ENCODE data around the gene POLN.
"Not testable (repeated sequence)": the region's sequence is repeated elsewhere in the genome, so short reads cannot be mapped to it uniquely, and the experiment has no call there.

POLN gene

GRCh38 chr4:2276581-2277325 is 34.8 kb upstream of the POLN start:
- no peaks in the 10 kb centered on the region for H3K36me3 ChIP-seq (ENCODE audit: insufficient read depth, low read length)
- no peak for TF ChIP-seq EZH2phosphoT487 (IDR thresholded peaks at IDR 0.05; ENCODE audit: borderline replicate concordance)
- TF ChIP-seq, protein P1, sequence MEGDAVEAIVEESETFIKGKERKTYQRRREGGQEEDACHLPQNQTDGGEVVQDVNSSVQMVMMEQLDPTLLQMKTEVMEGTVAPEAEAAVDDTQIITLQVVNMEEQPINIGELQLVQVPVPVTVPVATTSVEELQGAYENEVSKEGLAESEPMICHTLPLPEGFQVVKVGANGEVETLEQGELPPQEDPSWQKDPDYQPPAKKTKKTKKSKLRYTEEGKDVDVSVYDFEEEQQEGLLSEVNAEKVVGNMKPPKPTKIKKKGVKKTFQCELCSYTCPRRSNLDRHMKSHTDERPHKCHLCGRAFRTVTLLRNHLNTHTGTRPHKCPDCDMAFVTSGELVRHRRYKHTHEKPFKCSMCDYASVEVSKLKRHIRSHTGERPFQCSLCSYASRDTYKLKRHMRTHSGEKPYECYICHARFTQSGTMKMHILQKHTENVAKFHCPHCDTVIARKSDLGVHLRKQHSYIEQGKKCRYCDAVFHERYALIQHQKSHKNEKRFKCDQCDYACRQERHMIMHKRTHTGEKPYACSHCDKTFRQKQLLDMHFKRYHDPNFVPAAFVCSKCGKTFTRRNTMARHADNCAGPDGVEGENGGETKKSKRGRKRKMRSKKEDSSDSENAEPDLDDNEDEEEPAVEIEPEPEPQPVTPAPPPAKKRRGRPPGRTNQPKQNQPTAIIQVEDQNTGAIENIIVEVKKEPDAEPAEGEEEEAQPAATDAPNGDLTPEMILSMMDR (conservative IDR thresholded peaks at IDR 0.05; ENCODE audit: low read length), result no peak
- H3F3A ChIP-seq (ENCODE audit: low read depth), result peaks cover 4% of the 10 kb centered on the region
- H3K4me3 ChIP-seq (ENCODE audit: low read length, poor library complexity, severe bottlenecking), result no peak overlapping the region
- H3K9ac ChIP-seq (ENCODE audit: low read depth, low read length, poor library complexity, severe bottlenecking), result no peak overlapping the region
- H3K9me3 ChIP-seq (ENCODE audit: insufficient read depth, low read depth, low read length), result no peaks in the 10 kb centered on the region
- no peak overlapping the region for H2AFZ ChIP-seq (ENCODE audit: low read length)
- no peaks in the 10 kb centered on the region for H3K9me2 ChIP-seq (replicated peaks; ENCODE audit: low read depth, low read length)
- no peaks in the 10 kb centered on the region for H3K79me2 ChIP-seq (ENCODE audit: insufficient read depth, low read length)
- H3K4me1 ChIP-seq (ENCODE audit: insufficient read depth, low read length, poor library complexity, severe bottlenecking), result peaks cover 30% of the 10 kb centered on the region
- no peaks in the 10 kb centered on the region for H3K27me3 ChIP-seq (ENCODE audit: insufficient read depth, low read length, poor library complexity, severe bottlenecking)
- no peak overlapping the region for H3K4me2 ChIP-seq (ENCODE audit: low read depth, low read length, poor library complexity, severe bottlenecking)
- H4K20me1 ChIP-seq (ENCODE audit: insufficient read depth, low read length, poor library complexity, severe bottlenecking), result no peaks in the 10 kb centered on the region

DNA sequence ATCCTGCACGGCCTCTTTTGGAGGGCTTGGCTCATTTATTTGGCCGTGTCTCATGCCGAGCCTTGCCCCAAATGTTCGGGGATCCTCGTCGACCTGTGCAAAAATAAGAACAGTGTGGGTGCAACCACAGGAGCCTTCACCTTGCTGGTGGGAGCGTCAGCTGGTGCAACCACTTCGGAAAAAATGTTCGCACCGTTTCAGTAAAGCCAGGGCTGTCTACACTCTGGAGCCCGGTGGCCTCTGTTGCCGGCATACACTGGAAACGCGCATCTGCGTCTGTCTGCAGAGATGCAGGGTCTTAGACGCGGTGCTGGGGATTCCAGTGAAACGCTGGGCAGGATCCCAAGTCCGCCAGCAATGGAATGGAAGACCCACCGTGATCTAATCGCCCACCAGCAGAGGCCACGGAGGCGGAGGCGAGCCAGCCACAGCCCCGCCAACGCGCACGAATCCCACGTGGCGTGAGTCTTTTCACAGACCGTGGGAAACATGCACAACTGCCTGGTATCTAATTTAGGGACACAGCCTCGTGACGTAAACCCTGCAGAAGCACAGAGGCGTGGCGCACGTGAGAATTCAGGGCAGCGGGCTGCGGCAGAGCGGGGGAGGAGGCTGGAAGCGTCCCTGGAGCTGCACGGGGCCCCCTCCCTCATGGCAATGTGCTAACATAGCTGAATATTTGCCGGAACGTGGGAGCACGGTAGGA is 33.8 kb upstream of the POLN start:
- H2AFZ ChIP-seq (ENCODE audit: low read length), result no peak overlapping the region
- no peaks in the 10 kb centered on the region for H3K9me3 ChIP-seq (ENCODE audit: insufficient read depth, low read depth, low read length)
- H3K9me2 ChIP-seq (replicated peaks; ENCODE audit: low read depth, low read length), result no peaks in the 10 kb centered on the region
- TF ChIP-seq, protein P1 (conservative IDR thresholded peaks at IDR 0.05; ENCODE audit: low read length), result no peak
- TF ChIP-seq EZH2phosphoT487 (IDR thresholded peaks at IDR 0.05; ENCODE audit: borderline replicate concordance), result no peak
- H3K9ac ChIP-seq (ENCODE audit: low read depth, low read length, poor library complexity, severe bottlenecking), result no peak overlapping the region
- H3F3A ChIP-seq (ENCODE audit: low read depth), result no peaks in the 10 kb centered on the region
- H3K36me3 ChIP-seq (ENCODE audit: insufficient read depth, low read length), result no peaks in the 10 kb centered on the region
- no peaks in the 10 kb centered on the region for H3K79me2 ChIP-seq (ENCODE audit: insufficient read depth, low read length)
- no peaks in the 10 kb centered on the region for H3K27me3 ChIP-seq (ENCODE audit: insufficient read depth, low read length, poor library complexity, severe bottlenecking)
- no peaks in the 10 kb centered on the region for H4K20me1 ChIP-seq (ENCODE audit: insufficient read depth, low read length, poor library complexity, severe bottlenecking)
- no peak overlapping the region for H3K4me3 ChIP-seq (ENCODE audit: low read length, poor library complexity, severe bottlenecking)
- peaks cover 19% of the 10 kb centered on the region for H3K4me1 ChIP-seq (ENCODE audit: insufficient read depth, low read length, poor library complexity, severe bottlenecking)
- H3K4me2 ChIP-seq (ENCODE audit: low read depth, low read length, poor library complexity, severe bottlenecking), result no peak overlapping the region

DNA sequence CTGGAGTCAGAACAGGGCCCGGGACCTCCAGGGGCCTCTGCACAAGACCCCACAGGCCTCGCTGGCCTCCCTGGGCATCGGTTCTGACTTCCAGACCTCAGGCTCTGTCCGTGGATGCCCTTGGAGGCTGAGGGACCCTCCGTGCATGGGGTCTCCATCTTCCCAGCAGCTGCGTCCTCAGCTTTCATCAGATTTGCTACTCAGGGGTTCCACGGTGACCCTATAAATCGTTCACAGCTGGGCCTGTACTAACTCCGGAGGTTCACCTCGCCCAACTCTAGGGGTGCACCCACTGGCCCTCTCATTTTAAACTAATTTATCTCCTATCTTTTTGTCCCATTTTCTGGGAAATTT is 33.1 kb upstream of the POLN start:
- not testable (repeated sequence) for H3K79me2 ChIP-seq (ENCODE audit: insufficient read depth, low read length); H3K36me3 ChIP-seq (ENCODE audit: insufficient read depth, low read length); H3F3A ChIP-seq (ENCODE audit: low read depth); H3K9ac ChIP-seq (ENCODE audit: low read depth, low read length, poor library complexity, severe bottlenecking); H3K4me3 ChIP-seq (ENCODE audit: low read length, poor library complexity, severe bottlenecking); H3K9me2 ChIP-seq (replicated peaks; ENCODE audit: low read depth, low read length); H2AFZ ChIP-seq (ENCODE audit: low read length); H3K4me2 ChIP-seq (ENCODE audit: low read depth, low read length, poor library complexity, severe bottlenecking); H3K27me3 ChIP-seq (ENCODE audit: insufficient read depth, low read length, poor library complexity, severe bottlenecking); H3K9me3 ChIP-seq (ENCODE audit: insufficient read depth, low read depth, low read length); H4K20me1 ChIP-seq (ENCODE audit: insufficient read depth, low read length, poor library complexity, severe bottlenecking)
- H3K4me1 ChIP-seq (ENCODE audit: insufficient read depth, low read length, poor library complexity, severe bottlenecking), result peaks cover 16% of the 10 kb centered on the region

Measured in Loucy (cell line).